IPS-18c (cell line): ENCODE results near the gene CIAO2B.
"Not testable (repeated sequence)": the region's sequence is repeated elsewhere in the genome, so short reads cannot be mapped to it uniquely, and the experiment has no call there.

Experiments used
- H3K4me3 ChIP-seq: 2 replicates; pipeline ENCODE4 v1.7.0; 2013; ENCODE audit warnings: low read depth, mild to moderate bottlenecking, low read length, moderate library complexity; ENCODE audit not compliant: insufficient read depth
- H3K9me3 ChIP-seq: one replicate; pipeline ENCODE4 v1.6.1; 2013; ENCODE audit warnings: mild to moderate bottlenecking, low read length, moderate library complexity; ENCODE audit not compliant: control insufficient read depth, insufficient read depth

Gene CIAO2B

GRCh38 chr16:66945939-66946338 lies 11.7 kb upstream of the CIAO2B start:
- Histone ChIP-seq H3K4me3 (no peak overlapping the region), H3K9me3 (no peaks in the 10 kb centered on the region)

- not testable (repeated sequence) for H3K4me3 ChIP-seq, H3K9me3 ChIP-seq
Observed at GRCh38 chr16:66944971-66945370, 10.8 kb upstream of the CIAO2B start.

GRCh38 chr16:66944054-66944441 lies 9.8 kb upstream of the CIAO2B start:
- H3K4me3 ChIP-seq = no peak overlapping the region
- no peaks in the 10 kb centered on the region for H3K9me3 ChIP-seq

GRCh38 chr16:66943426-66944053 lies 9.3 kb upstream of the CIAO2B start:
- Histone ChIP-seq H3K4me3 (no peak overlapping the region), H3K9me3 (no peaks in the 10 kb centered on the region)

- Histone ChIP-seq H3K9me3 (no peaks in the 10 kb centered on the region), H3K4me3 (no peak overlapping the region)
Observed at GRCh38 chr16:66942981-66943380, 8.8 kb upstream of the CIAO2B start.

GRCh38 chr16:66940236-66940635 lies 6.0 kb upstream of the CIAO2B start:
- H3K4me3 ChIP-seq = no peak overlapping the region

GRCh38 chr16:66939366-66939765 lies 5.2 kb upstream of the CIAO2B start:
- no peak overlapping the region for H3K4me3 ChIP-seq
- H3K9me3 ChIP-seq = no peaks in the 10 kb centered on the region

More at GRCh38 chr16:66940236-66940635, 6.0 kb upstream of the CIAO2B start:
- H3K9me3 ChIP-seq = no peaks in the 10 kb centered on the region

GRCh38 chr16:66937725-66938337 lies 3.6 kb upstream of the CIAO2B start:
- Histone ChIP-seq H3K4me3 (no peak overlapping the region), H3K9me3 (no peaks in the 10 kb centered on the region)

- Histone ChIP-seq H3K4me3 (no peak overlapping the region), H3K9me3 (no peaks in the 10 kb centered on the region)
Observed at GRCh38 chr16:66936889-66937554, 2.8 kb upstream of the CIAO2B start.

GRCh38 chr16:66936462-66936861 lies 2.3 kb upstream of the CIAO2B start:
- no peak overlapping the region for H3K4me3 ChIP-seq

GRCh38 chr16:66935314-66936011 lies 1.3 kb upstream of the CIAO2B start, which contains the start of gene CES2:
Gene CES2 (plus strand): TSS chr16:66935516. CDS start chr16:66935636, 120 bp downstream.
- Histone ChIP-seq H3K9me3 (no peaks in the 10 kb centered on the region), H3K4me3 (peak within 1 kb of the TSS; percentile 89)

More at GRCh38 chr16:66936462-66936861, 2.3 kb upstream of the CIAO2B start:
- H3K9me3 ChIP-seq = no peaks in the 10 kb centered on the region

GRCh38 chr16:66934839-66935313 lies 674 bp upstream of the CIAO2B start:
- H3K9me3 ChIP-seq = not testable (repeated sequence)
- H3K4me3 ChIP-seq = peak overlapping the region; percentile 89

GRCh38 chr16:66933776-66934137 lies 445 bp downstream of the CIAO2B start:
- no peaks in the 10 kb centered on the region for H3K9me3 ChIP-seq

GRCh38 chr16:66932076-66932475 lies 2.1 kb downstream of the CIAO2B start:
- no peak overlapping the region for H3K4me3 ChIP-seq

More at GRCh38 chr16:66933776-66934137, 445 bp downstream of the CIAO2B start:
- H3K4me3 ChIP-seq = peak overlapping the region; percentile 89

GRCh38 chr16:66931665-66932064 lies 2.5 kb downstream of the CIAO2B start:
- Histone ChIP-seq H3K4me3 (no peak overlapping the region), H3K9me3 (no peaks in the 10 kb centered on the region)

More at GRCh38 chr16:66932076-66932475, 2.1 kb downstream of the CIAO2B start:
- H3K9me3 ChIP-seq = no peaks in the 10 kb centered on the region

- H3K4me3 ChIP-seq = no peak overlapping the region
- no peaks in the 10 kb centered on the region for H3K9me3 ChIP-seq
Observed at GRCh38 chr16:66930189-66930588, 4.0 kb downstream of the CIAO2B start.

GRCh38 chr16:66928702-66929388 lies 5.4 kb downstream of the CIAO2B start:
- Histone ChIP-seq H3K9me3 (no peaks in the 10 kb centered on the region), H3K4me3 (no peak overlapping the region)
